Measurements from ENCODE around the gene GEMIN5. TPM values are rescaled to one million over a fixed set of nuclear protein-coding genes. Genes with fewer than 3 reads are reported as not detected.

Gene GEMIN5
- total RNA-seq, 1 experiment from 2014 or later = 35.8 TPM

GRCh38 chr5:154851351-154851750 lies 86.7 kb downstream of the GEMIN5 start:
- H3K4me1 Mint-ChIP-seq = peaks cover 21 to 24% of the 10 kb centered on the region in 2 experiments
- no peak overlapping the region for H3K56ac ChIP-seq (ENCODE audit: insufficient read length, low read depth, low read length)
- no peak overlapping the region for H3K4ac ChIP-seq (ENCODE audit: low read depth, low read length)
- no peak overlapping the region for H2AK5ac ChIP-seq (ENCODE audit: insufficient read length, low read length)
- no peaks in the 10 kb centered on the region for H3K36me3 Mint-ChIP-seq (ENCODE audit: insufficient read depth in 1 of 3, low read depth in 3 of 3)
- DNase-seq = no peak
- no peaks in the 10 kb centered on the region for H3K27me3 Mint-ChIP-seq (ENCODE audit: low read depth)
- no peak overlapping the region for H4K91ac ChIP-seq (ENCODE audit: insufficient read length, low read depth, low read length)
- no peaks in the 10 kb centered on the region for H3K27me3 ChIP-seq (ENCODE audit: insufficient read depth, low read length)
- no peak overlapping the region for H4K5ac ChIP-seq (ENCODE audit: insufficient read length, low read depth, low read length)
- no peak for TF ChIP-seq CTCF (conservative IDR thresholded peaks at IDR 0.05)
- no peak overlapping the region for H4K8ac ChIP-seq (replicated peaks; ENCODE audit: insufficient read length, low read depth, low read length)
- H3K27ac ChIP-seq (ENCODE audit: insufficient read length, low read depth, low read length) = no peak overlapping the region
- H3K18ac ChIP-seq (ENCODE audit: insufficient read length, low read depth, low read length) = no peak overlapping the region
- H3K27ac Mint-ChIP-seq = peak overlapping the region; percentile 40 to 55 (median 49); a peak in 2 of 7 replicates
- no peak overlapping the region for H3K4me2 ChIP-seq (ENCODE audit: insufficient read depth, insufficient read length, low read length)
- H2BK15ac ChIP-seq (ENCODE audit: low read depth, low read length) = no peak overlapping the region
- no peak overlapping the region for H2AFZ ChIP-seq (ENCODE audit: low read length)
- H2BK12ac ChIP-seq (ENCODE audit: insufficient read length, low read depth, low read length) = no peak overlapping the region
- H2BK20ac ChIP-seq (ENCODE audit: low read depth, low read length, poor library complexity, severe bottlenecking) = no peak overlapping the region
- H3K23me2 ChIP-seq (ENCODE audit: insufficient read length, low read depth, low read length, poor library complexity, severe bottlenecking) = no peaks in the 10 kb centered on the region
- no peaks in the 10 kb centered on the region for H3K79me1 ChIP-seq (ENCODE audit: insufficient read depth, low read depth, low read length, poor library complexity, severe bottlenecking)
- no peaks in the 10 kb centered on the region for H4K20me1 ChIP-seq (ENCODE audit: control insufficient read depth, insufficient read depth, insufficient read length)
- H2BK5ac ChIP-seq (ENCODE audit: insufficient read length, low read length) = no peak overlapping the region
- WGBS (ENCODE audit: extremely low coverage, insufficient read length, low lambda C conversion rate) = no CpG with 5 or more reads among the region's 3 CpGs
- H3T11ph ChIP-seq (ENCODE audit: low read length) = no peak overlapping the region
- no peaks in the 10 kb centered on the region for H3K4me1 ChIP-seq (ENCODE audit: insufficient read depth, low read length)
- no peak overlapping the region for H3K4me3 Mint-ChIP-seq
- H3K79me2 ChIP-seq (ENCODE audit: insufficient read depth, low read length) = no peaks in the 10 kb centered on the region
- H3K9ac ChIP-seq (ENCODE audit: extremely low read depth, insufficient read length, low read length) = no peak overlapping the region
- H2BK120ac ChIP-seq (ENCODE audit: low read depth, low read length, poor library complexity, severe bottlenecking) = no peak overlapping the region
- no peaks in the 10 kb centered on the region for H3K9me3 ChIP-seq (ENCODE audit: control insufficient read depth, low read depth, low read length)
- no peak overlapping the region for H3K23ac ChIP-seq (ENCODE audit: insufficient read length, low read depth, low read length)
- no peaks in the 10 kb centered on the region for H3K9me3 Mint-ChIP-seq
- no peak overlapping the region for H3K14ac ChIP-seq (ENCODE audit: insufficient read depth, low read length)
